ENCODE results near the gene SURF1.

Gene SURF1

DNA sequence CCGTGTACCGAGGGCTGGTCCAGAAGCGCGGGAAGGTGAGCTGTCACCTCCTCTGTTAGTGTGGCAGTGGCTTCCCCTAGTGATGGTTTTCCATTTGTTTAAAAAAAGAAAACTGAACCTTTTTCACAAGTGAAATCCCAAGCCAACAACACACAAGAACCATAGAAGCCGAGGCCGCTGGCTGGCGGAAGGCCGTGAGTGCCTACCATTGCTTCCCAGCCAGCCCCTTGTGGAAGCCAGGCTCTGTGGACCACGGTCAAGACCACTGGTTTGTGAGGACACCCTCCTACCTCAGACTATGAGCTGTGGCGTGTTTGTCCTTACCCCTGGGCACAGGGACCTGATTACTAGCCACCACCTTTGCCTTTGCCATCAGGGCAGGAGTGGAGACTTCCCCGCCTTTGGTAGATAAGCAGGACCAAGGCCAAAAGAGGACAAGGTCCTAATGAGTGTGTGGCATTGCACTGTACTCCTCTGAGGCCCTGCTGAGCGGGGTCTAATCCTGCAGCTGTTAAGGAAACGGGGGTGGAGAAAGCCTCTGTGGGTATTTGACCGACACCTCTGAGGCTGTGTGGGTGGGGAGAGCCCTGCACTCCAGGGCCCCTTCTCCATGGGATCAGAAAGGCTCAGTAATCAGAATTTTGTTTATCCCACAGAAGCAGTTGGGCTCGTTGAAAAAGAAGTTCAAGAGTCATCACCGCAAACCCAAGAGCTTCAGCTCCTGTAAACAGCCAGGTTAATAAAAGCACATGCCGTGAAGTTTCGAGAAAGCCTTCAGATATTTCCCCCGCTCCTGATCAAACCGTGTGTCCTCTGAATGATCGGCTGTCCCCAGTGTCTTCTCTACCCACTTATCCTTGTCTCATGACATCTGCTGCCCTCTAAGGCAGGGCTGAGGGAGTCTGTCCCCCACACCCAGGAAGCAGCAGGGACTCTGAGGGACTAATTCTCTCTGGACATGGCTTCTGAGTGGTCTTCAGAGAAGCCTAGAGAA, 4.4 kb upstream of the SURF1 start:
- DNase-seq: no peak

DNA sequence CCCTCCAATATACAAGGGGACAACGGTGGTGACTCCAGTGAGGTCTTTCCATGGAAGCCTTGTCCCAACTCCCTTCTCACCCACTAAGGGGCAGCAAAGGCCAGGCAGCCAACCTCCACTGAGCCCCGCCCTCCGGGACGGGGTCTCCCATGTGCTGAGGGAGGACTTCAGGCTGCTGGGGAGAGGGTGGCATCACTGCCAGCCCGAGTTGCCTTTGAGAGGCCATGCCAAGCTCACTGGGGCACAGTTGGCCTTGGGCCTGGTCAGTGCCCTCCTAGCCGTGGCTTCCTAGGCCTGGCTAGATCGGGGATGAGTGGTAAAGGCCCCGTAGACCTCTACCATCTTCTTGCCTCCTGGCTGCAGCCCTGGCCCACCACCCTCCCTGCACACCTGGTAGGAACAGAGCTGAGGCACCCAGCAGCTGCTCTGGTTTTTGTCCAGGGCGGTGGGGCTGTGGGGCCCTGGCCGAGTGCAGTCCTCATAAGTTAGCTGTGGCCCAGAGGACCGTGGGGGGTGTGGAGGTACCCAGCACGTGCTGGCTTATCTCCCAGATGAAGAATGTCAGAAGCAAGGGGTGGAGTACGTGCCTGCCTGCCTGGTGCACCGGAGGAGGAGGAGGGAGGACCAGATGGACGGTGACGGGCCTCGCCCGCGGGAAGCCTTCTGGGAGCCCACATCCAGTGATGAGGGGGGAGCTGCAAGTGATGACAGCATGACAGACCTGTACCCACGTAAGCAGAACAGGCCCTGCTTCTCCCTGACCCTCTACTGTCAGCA, 3.3 kb upstream of the SURF1 start:
- DNase-seq: no peak

DNA sequence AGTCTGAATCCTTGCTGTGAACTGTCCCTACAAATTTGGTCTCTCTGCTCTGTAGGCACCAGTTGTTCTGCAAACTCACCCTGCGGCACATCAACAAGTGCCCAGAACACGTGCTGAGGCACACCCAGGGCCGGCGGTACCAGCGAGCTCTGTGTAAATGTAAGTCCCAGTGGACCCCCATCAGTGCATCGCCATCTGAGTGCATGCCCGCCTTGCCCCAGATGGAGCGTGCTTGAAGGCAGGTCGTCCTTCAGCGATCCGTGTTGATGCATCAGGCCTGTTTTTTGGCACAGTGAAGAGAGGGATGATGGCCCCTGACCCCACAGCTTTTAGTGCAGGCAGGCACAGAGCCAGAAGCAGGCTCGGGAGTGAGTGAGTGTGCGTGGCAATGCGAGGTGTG, 1.4 kb upstream of the SURF1 start:
- no peak for DNase-seq

DNA sequence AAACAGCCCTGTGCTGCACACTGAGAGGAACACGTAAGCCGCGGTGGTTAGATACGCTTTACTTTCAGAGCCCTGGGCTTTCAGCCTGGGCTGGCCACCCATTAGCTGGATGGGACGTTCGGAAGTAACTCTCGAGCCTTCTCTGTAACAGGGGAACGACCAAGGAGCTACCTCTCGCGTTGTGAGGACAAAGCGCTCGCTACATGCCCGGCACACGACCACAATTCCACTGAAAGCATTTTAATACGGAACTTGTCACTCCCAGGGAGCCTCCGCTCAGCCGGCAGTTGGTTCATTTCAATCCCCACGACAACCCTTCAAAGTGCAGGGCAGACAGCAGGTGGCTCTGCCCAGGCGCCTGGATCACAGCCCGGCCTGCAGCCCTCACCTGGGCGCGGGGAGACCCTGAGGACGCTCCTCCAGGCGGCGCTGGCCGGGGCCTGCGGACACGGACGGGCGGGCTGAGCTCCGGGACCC, 368 bp downstream of the SURF1 start:
- no peak for DNase-seq

DNA sequence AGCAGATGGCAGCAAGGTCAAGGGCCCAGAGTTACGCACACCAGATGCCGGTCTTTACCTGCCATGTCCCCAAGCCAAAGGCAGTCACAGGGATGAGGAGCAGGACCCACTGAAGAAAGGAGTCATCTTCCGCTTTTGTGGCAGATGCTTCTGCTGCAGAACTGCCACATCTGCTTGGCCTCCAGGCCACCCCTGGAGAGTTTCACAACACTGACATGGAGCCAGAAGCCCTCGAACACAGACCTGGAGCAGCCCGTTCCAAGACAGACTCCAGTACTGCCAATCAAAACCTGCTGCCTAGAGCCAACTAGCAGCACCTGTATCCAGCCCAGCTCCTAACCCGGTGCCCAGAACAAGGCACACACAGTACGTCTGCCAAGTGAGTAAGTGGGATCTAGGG, 1.5 kb downstream of the SURF1 start:
- DNase-seq: no peak

DNA sequence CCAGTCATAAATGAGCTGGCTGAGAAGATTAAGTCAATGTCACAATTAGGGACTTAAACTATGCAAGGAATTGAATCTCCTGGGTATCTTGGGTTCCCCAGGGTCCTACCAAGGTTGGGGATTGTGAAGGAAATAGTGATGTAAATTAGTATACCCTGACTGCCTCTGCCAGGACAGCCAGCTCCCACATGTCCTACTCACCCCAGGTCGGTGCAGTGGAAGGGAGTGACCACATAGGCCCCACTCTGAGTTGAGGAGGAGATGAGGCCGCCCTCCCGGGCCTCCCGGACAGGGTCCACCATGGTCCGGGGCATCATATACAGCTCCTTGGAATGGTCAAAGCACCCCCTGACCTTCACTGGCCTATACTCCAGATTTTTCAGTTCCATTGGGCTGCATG, 2.7 kb downstream of the SURF1 start:
- no peak for DNase-seq

DNA sequence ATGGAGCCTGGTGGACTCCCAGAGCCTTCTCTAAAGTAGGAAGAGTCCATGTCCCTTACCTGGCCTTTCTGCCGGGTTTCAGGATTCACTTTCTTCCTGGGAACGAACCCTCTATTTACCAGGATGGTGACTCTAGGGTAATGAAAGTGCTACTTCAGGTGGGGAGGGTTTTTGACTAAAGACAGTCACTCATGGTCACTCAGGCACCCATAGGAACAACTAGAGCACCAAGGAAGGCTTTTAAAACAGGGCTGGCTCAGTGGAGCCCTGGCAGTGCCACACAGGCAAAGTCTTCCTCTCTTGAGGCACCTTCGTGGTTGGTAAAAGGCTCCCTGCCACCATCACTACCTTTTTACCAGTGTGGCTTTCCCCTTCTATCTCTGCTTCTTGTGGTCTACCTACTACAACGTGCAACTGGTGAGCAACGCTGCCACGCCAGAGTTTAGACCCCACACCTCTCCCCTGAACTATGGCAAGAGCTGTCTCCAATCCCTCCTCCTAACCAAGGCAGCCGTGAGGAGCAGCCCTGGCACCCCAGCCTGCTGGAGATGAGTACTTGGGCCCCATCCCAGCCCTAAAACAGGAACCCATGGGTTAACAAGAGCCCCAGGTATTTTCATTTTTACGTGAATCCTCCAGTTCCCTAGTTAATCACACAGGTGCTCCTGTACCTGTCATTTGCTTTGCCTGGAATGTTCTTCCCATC, 3.5 kb downstream of the SURF1 start:
- DNase-seq: no peak

DNA sequence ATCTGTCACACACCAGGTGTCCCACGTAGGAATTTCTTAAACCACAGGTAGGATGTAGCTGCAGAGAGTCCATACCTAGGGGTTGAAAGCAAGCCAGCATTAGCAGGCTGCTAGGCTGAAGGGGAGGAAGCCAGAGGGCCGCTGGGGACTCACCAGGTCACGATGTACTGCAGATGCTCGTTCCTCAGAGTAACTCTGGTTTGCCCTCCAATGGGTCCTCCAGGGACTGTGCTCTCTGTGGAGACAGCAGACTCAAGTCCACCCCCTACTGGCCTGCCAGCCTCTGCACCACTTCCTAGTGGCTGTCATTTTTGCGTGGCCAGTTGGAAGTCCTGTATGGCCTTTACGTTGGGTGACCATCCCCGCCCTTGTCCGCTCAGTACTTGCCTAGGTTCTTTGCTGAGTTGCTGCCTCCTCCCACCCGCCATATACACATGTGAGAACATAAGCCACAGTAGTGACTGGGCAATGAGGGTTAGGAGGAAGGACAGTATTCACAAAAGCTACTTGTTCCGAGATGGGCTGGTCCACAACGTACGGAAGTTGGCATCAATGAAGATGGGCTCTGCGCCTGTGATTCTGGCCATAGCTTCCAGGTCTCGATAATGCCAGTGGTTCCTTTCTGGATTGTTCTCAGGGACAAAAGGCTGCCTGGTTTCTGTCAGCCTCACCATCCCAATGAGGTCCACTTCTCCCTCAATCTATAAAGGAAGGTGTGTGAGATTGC, 4.2 kb downstream of the SURF1 start:
- no peak for DNase-seq

DNA sequence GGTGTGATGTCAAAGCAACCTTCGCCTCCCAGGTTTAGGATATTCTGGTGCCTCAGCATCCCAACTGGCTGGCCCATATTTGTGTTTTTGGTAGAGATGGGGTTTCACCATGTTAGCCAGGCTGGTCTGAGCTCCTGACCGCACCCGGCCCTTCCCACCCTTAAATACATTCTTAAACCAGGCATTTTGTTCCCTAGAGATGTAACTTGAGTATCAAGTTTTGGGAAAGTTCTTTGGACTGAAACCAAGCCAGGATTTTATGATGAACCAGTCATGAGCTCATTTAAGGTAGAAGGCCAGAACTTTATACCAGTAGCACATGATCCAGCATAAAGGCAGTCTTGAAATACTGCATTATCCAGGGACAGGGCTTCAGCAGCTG, 4.8 kb downstream of the SURF1 start:
- DNase-seq: no peak

DNA sequence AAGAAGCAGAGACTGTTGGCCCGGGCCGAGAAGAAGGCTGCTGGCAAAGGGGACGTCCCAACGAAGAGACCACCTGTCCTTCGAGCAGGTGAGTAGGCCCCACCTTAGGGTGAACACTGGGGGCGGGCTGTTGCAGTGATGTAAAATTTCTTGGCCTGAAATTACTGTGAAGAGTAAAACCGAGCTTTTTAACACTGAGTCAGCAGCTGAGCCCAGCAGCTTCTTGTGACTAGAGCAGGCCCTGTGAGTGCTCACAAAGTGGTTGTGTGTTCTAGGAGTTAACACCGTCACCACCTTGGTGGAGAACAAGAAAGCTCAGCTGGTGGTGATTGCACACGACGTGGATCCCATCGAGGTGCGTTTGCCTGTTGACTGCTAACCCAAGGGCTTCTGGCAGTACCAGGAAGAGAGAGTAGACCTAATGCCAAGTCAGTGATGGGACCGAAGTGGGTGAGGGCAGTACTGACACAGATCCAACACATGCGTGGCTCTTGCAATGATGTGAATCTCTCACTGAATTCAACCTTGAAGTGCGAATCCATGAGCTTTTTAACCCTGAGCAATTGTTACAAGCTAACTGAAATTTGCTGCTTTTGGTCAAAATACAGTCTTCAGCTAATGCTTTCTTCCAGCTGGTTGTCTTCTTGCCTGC, 6.2 kb downstream of the SURF1 start:
- DNase-seq: no peak

DNA sequence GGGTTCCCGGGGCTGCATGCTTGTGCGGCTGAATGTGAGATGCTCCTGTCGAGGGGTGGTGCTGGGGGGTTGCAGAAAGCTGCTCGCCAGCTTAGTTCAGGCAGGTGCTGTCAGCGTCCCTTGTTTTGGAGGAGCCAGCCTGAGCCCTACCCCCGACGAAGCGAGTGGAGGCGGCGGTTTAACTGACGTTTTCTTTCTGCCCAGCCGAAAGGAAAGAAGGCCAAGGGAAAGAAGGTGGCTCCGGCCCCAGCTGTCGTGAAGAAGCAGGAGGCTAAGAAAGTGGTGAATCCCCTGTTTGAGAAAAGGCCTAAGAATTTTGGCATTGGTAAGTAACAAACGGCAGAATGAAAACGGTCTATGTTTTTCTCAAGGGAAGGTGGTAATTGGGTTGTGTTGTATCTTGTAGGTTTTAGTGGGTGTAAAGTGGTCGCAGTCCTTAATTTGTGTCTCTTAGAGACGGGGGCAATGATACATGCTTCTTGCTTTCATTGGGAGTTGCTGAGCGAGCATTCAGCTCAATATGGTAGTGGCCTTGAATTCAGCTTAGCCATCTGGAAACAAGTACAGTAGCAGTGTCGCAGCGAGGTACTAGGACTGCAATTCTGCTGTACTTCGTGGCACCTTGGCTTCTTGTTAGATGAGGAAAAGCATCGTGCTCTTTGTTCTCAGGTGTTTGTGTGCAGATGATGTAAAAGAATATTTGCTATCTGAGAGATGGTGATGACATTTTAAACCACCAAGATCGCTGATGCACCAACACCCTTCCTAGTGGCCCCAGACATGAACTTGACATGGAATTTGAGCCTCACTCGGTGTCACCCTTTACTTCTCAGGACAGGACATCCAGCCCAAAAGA, 7.3 kb downstream of the SURF1 start:
- no peak for DNase-seq

DNA sequence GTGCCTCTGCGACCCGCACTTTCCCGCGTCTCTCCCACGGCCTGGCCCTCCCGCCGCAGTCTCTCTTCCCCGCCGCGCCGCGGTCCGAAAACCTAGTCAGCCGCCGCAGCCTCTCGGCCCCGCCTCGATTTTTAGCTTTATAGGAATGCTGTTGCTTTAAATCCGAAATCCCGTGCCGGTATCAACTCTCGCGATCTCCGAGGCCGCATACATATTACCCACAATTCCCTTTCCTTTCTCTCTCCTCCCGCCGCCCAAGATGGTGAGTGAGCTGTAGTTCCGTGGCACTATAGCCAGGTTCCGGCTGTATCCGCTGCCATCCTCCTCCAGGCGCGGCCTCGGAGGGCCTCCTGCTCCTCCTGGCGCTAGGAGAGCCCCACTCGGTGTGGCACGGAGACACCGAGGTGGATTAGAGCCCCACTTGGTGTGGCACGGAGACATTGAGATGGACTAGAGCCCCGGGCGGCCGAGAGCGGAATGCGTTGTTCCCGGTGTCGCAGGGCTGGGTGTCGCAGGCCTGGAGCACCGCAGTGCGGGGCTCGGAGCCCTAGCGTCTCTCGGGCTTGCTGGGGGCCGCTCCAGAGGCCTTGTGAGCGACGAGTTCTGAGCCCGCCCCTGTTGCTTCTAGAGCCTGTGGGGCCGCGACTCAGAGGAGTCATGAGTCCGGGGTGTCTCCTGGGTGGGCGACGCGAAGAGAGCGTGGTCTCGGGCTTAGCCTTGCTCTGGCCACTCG, 8.1 kb downstream of the SURF1 start, which contains the start of the genes MED22 and RPL7A:
TSS of gene MED22 (minus strand) at position 147 of the 733 bp plus-strand sequence. CDS start 1,469 bp downstream, outside the sequence.
TSS of gene RPL7A (plus strand) at position 234 of the 733 bp plus-strand sequence. CDS start at position 260, 26 bp downstream.
- peak; percentile 83 for DNase-seq

DNA sequence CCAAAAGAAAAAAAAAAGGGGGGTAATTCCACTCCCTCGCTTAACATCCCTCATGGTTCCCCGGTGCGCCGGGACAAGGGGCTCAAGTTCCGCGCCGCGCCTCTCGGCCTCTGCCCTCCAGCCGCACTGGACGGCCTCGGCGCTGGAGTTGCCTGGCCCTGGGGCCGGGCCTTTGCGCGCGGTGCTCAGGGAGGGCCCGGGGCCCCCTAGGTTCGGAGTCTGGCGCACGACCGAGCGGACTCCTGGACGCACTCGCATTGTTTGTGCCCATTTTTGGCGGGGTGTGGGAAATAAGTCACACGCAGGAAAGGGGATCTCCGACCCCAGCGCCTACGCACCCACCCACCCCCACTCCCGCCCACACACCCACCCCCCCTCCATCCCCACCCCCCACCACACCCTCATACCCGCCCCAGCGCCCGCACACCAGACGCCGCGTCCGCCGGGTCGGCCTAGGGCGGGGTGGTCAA, 8.7 kb downstream of the SURF1 start:
- DNase-seq: peak; percentile 55

DNA sequence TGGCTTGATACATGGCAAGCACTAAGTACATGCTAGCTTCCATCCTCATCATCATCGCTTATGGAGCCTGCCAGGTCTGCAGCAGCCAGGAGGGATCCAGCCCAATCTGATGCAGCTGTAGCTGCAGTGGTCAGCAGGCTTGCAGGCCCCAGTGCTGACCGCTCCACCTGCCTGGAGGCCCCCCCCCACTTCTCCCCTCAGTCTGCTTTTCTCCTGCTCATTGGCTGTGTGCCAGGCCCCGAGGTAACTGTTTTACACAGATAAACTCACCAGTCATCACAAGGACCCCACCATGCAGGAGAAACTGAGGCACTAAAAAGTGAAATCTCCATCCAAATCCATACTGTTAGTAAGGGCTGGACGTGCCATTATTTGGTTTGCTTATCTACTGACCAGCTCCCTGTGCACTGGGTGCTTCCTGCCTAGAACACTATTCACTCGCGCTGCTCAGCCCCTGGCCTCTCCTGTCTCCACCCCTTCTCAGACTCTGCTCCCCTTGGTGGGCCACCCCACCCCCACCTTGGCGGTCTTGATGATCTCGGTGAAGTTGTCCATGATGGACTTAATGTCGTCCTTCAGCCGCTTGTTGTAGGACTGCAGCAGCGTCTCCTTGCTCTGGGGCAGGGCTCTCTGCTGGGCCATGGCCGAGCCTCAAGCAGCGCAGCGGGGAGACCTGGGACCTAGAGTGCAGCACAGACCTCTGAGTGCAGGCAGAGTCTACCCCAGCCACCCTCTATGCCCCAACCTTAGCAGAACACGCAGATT, 10.1 kb downstream of the SURF1 start:
- no peak for DNase-seq

DNA sequence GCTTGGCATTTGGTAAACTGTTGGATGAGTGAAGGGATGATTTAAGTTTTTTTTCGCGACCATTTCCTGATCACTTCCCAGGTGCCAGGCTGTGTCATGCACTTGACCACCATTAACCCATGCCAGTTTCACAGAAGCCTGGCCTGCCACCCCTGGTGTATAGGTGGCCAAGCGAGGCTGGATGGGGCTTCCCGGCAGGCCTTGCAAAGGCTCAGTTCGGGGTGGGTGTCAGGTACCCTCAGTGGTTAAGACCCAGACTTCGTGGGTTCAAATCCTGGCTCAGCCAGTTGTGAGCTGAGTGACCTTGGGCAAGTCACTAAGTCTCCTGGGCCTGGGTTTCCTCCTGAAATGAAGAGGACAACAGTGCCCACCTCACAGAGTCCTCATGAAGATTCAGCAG, 10.7 kb downstream of the SURF1 start:
- no peak for DNase-seq

DNA sequence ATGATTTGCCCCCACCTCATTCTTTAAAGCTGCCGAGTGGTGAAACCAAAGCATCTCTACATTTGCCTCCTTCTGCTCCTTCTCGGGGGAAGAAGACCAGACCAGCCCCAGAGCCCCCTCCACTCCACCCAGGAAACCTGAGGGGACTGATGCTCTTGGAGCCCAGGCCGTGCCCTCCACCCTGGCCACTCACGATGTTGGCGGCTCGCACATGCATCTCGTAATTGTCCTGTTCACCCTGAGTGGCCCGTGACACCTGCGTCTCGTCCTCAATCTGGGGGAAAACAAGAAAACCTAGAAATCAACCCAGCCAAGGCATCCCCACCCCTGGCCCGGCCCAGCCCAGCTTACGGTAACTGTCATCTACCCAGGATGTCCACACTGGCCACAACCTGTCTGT, 11.3 kb downstream of the SURF1 start:
- DNase-seq: no peak

DNA sequence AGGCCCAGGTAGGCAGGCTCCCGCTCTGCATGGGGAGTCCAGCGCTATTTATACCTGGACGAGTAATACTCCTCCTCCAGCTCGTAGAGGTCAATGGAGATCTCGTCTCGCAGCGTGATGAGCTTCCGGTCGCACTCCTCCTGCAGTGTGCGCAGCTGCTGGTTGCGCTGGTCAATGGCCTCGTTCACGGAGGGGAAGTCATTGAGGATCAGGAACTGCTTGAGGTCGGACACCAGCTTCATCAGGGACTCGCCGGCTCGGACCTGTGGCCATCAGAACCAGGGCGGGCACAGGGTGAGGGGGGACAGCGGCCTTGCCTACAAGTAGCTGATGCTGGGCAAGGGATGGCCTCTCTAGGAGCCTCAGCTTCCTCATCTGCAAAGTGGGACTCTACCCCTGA, 12.2 kb downstream of the SURF1 start:
- no peak for DNase-seq

DNA sequence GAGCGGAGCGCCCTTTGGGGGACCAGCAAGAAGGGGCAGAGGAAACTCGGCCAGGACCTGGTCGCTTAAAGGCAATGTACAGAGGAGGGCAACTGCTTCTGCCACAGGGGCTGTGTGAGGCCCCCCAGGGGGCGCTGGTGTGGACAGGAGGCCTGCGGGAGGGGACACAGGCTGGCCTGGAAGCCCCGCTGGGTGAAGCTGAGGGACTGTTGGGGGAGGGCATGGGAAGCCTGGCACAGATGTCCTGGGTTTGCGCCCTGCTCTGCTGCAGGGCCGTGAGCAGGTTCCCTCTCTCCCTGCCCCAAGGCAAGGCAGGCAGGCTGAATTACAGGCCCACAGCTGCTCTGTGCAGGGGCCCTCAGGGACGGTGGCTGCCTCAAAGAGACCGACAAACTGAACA, 13.7 kb downstream of the SURF1 start:
- DNase-seq: no peak

DNA sequence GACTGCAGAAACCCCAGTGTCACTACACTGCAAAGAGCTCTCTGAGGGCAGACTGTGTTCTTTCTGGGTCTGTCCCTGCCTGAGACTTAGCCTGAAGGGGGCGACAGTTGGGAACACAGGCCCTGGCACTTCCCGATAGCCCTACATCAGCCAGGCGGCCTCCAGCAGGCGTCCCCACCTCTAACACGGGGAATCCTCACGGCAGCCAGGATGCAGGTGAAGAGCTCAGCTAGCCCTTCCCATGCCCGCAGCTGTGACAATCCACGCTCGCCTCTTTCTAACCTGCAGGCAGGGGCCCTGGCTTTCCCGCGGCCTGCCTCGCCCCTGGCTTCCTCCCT, 14.2 kb downstream of the SURF1 start:
- no peak for DNase-seq

Data from effector CD8-positive, alpha-beta T cell (primary cell).